MM.1S (cell line): ENCODE data around the gene C10orf88.

ENCODE experiments used
- DNase-seq: peaks from one replicate; pipeline ENCODE4 v3.0.0-alpha.2; 2015
- H2AFZ ChIP-seq: fragments of 300-600 bp; sonication (generic); 2 replicates; pipeline ENCODE4 v1.6.0; 2016; ENCODE audit warnings: antibody characterized with exemption, low read length
- H3F3A ChIP-seq: fragments of 300-600 bp; sonication (generic); 2 replicates; pipeline ENCODE4 v1.6.1; 2016; ENCODE audit warnings: mild to moderate bottlenecking, antibody characterized with exemption, low read length, moderate library complexity, mixed read lengths; ENCODE audit not compliant: insufficient read depth
- H3K27ac ChIP-seq: fragments of 300-600 bp; sonication (generic); 2 replicates; pipeline ENCODE4 v1.5.1; 2016; ENCODE audit warnings: mild to moderate bottlenecking, low read length
- H3K27me3 ChIP-seq: fragments of 300-600 bp; sonication (generic); replicated peaks from 2 replicates; pipeline ENCODE4 v1.6.0; 2016; ENCODE audit warnings: low read length; ENCODE audit not compliant: insufficient read depth
- H3K36me3 ChIP-seq: fragments of 300-600 bp; sonication (generic); replicated peaks from 2 replicates; pipeline ENCODE4 v1.6.1; 2016; ENCODE audit warnings: mild to moderate bottlenecking, low read length, mixed read lengths; ENCODE audit not compliant: insufficient read depth
- H3K4me1 ChIP-seq: fragments of 300-600 bp; sonication (generic); 2 replicates; pipeline ENCODE4 v1.6.1; 2016; ENCODE audit warnings: low read length, mixed read lengths
- H3K4me2 ChIP-seq: fragments of 300-600 bp; sonication (generic); 2 replicates; pipeline ENCODE4 v1.6.0; 2016; ENCODE audit warnings: low read depth, low read length
- H3K4me3 ChIP-seq: fragments of 300-600 bp; sonication (generic); 2 replicates; pipeline ENCODE4 v1.5.1; 2016; ENCODE audit warnings: low read length, mixed read lengths
- H3K79me2 ChIP-seq: fragments of 300-600 bp; sonication (generic); 2 replicates; pipeline ENCODE4 v1.6.1; 2016; ENCODE audit warnings: mixed run types, low read length, mixed read lengths
- H3K9ac ChIP-seq: fragments of 300-600 bp; sonication (generic); 2 replicates; pipeline ENCODE4 v1.6.1; 2016; ENCODE audit warnings: low read length, mixed read lengths
- H3K9me2 ChIP-seq: fragments of 300-600 bp; sonication (generic); replicated peaks from 2 replicates; pipeline ENCODE4 v1.6.1; 2016; ENCODE audit warnings: mild to moderate bottlenecking, low read length, mixed read lengths; ENCODE audit not compliant: insufficient read depth
- H3K9me3 ChIP-seq: fragments of 300-600 bp; sonication (generic); replicated peaks from 2 replicates; pipeline ENCODE4 v1.6.1; 2016; ENCODE audit warnings: mild to moderate bottlenecking, low read length, mixed read lengths; ENCODE audit not compliant: insufficient read depth
- H4K20me1 ChIP-seq: fragments of 300-600 bp; sonication (generic); 2 replicates; pipeline ENCODE4 v1.6.1; 2016; ENCODE audit warnings: mild to moderate bottlenecking, low read length, moderate library complexity, mixed read lengths; ENCODE audit not compliant: insufficient read depth
- EZH2 ChIP-seq: fragments of 300-600 bp; sonication (generic); optimal IDR thresholded peaks from 2 replicates; pipeline ENCODE3; 2017; ENCODE audit warnings: low read depth, mild to moderate bottlenecking, antibody characterized with exemption, low read length, mixed read lengths
- EZH2phosphoT487 ChIP-seq: fragments of 300-600 bp; sonication (generic); IDR thresholded peaks from 2 replicates; pipeline ENCODE4 v1.6.1; 2018; ENCODE audit warnings: antibody characterized with exemption, low read length
- TF ChIP-seq, protein P1 (sequence below): fragments of 300-600 bp; sonication (generic); IDR thresholded peaks from 2 replicates; pipeline ENCODE4 v1.5.1; 2016; ENCODE audit warnings: antibody characterized with exemption, low read length, mixed read lengths

C10orf88 gene

DNA sequence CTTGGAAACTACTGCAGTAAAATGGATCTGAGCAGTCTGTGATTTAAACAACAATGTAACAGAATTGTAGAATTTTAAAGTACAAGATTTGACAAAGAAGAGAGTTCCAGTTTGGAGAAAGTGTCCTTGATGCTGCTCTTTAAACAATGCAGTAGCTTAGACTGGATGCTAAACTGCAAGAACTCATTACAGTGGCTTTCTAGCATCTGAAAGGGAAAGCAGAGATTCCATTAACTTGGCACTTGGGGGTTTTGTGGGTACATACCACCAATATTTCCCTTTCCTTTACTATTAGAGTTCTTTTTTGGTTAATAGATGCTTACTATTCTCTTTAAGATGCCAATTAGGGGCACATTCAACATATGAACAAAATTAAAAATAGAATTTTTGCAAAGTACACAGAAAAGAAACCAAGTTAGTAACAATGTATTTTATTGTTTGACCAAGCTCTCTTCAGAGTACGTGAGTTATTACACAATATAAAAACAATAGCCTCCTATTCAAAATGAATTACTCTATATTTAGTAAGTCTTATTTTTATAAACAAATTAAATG lies 38.1 kb upstream of the C10orf88 start:
- TF ChIP-seq EZH2 (no peak), EZH2phosphoT487 (no peak)
- TF ChIP-seq, protein P1, sequence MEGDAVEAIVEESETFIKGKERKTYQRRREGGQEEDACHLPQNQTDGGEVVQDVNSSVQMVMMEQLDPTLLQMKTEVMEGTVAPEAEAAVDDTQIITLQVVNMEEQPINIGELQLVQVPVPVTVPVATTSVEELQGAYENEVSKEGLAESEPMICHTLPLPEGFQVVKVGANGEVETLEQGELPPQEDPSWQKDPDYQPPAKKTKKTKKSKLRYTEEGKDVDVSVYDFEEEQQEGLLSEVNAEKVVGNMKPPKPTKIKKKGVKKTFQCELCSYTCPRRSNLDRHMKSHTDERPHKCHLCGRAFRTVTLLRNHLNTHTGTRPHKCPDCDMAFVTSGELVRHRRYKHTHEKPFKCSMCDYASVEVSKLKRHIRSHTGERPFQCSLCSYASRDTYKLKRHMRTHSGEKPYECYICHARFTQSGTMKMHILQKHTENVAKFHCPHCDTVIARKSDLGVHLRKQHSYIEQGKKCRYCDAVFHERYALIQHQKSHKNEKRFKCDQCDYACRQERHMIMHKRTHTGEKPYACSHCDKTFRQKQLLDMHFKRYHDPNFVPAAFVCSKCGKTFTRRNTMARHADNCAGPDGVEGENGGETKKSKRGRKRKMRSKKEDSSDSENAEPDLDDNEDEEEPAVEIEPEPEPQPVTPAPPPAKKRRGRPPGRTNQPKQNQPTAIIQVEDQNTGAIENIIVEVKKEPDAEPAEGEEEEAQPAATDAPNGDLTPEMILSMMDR = no peak
- Histone ChIP-seq H3K9me3 (no peaks in the 10 kb centered on the region), H3K4me3 (no peak overlapping the region), H3K27me3 (no peaks in the 10 kb centered on the region), H3K27ac (no peak overlapping the region), H3K9ac (no peak overlapping the region), H2AFZ (no peak overlapping the region), H3K4me2 (no peak overlapping the region), H3K4me1 (peaks cover under 1% of the 10 kb centered on the region; the same call in 1 of the 2 replicates), H3F3A (no peaks in the 10 kb centered on the region), H3K9me2 (no peaks in the 10 kb centered on the region), H4K20me1 (peaks cover 9% of the 10 kb centered on the region), H3K36me3 (peaks cover 9% of the 10 kb centered on the region; the same call in 1 of the 2 replicates), H3K79me2 (peaks cover 9% of the 10 kb centered on the region)
- DNase-seq = no peak

DNA sequence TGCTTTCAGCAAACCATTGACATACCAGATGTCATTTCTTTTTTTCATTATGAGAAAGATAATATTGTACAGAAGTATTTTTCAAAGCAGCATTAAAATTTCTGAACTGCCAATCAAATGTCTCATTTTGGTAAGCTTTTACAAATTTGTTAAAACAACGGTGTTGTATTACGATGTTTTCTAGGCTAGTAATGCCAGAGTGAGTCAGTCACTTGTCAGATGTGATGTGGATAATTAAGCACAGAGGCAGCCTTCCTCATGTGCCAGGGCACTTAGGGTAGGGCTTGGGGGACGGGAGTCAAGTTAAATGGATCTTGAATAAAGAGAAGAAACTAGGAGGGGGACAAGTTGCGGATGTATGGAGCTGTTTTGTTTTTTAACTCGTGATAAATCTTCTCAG lies 36.3 kb upstream of the C10orf88 start:
- no peak overlapping the region for H3K4me2 ChIP-seq
- no peak overlapping the region for H3K4me3 ChIP-seq
- no peak for DNase-seq
- H3K27me3 ChIP-seq = no peaks in the 10 kb centered on the region
- H3K9me2 ChIP-seq = no peaks in the 10 kb centered on the region
- TF ChIP-seq EZH2phosphoT487 (no peak), EZH2 (no peak)
- TF ChIP-seq, protein P1 = no peak
- 0 out of 2 replicates have a peak, but pooled peaks cover 2% of the 10 kb centered on the region for H4K20me1 ChIP-seq
- H2AFZ ChIP-seq = no peak overlapping the region
- H3K36me3 ChIP-seq = peaks cover 8% of the 10 kb centered on the region; the same call in 1 of the 2 replicates
- H3K4me1 ChIP-seq = no peaks in the 10 kb centered on the region
- H3F3A ChIP-seq = no peaks in the 10 kb centered on the region
- H3K27ac ChIP-seq = no peak overlapping the region
- H3K9me3 ChIP-seq = no peaks in the 10 kb centered on the region
- no peak overlapping the region for H3K9ac ChIP-seq
- H3K79me2 ChIP-seq = peaks cover 3% of the 10 kb centered on the region; the same call in 1 of the 2 replicates

DNA sequence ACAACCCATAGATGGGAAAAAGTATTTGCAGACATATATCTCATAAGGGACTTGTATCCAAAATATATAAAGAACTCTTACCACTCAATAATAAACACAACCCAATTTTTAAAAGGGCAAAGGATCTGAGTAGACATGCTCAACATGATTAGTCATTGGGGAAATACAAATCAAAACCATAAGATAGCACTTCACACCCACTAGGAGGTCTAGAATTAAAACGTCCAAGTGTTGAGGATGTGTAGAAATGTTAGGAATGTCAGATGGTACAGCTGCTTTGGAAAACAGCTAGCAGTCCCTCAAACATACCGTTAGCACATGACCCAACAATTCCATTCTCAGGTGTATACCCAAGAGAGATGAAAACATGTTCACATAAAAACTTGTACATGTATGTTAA lies 34.5 kb upstream of the C10orf88 start:
- Histone ChIP-seq H4K20me1 (no peaks in the 10 kb centered on the region), H2AFZ (no peak overlapping the region), H3K79me2 (no peaks in the 10 kb centered on the region), H3F3A (no peaks in the 10 kb centered on the region), H3K27ac (no peak overlapping the region), H3K9me2 (no peaks in the 10 kb centered on the region), H3K4me2 (no peak overlapping the region), H3K9ac (no peak overlapping the region), H3K9me3 (no peaks in the 10 kb centered on the region), H3K4me3 (no peak overlapping the region), H3K27me3 (no peaks in the 10 kb centered on the region), H3K4me1 (no peaks in the 10 kb centered on the region), H3K36me3 (no peaks in the 10 kb centered on the region; the same call in 1 of the 2 replicates)
- TF ChIP-seq EZH2 = no peak
- TF ChIP-seq EZH2phosphoT487 = no peak
- TF ChIP-seq, protein P1 = no peak
- no peak for DNase-seq
